GM12878 (cell line): ENCODE measurements around the gene GLB1L. TPM values are rescaled to one million over a fixed set of nuclear protein-coding genes. Genes with fewer than 3 reads are reported as not detected.

Experiments used
- ASH2L ChIP-seq: fragments of 300-600, 200-600 bp; sonication (generic); IDR thresholded peaks from 2 replicates; pipeline ENCODE4 v1.6.1; 2017; ENCODE audit warnings: low read depth, mild to moderate bottlenecking, borderline replicate concordance
- BHLHE40 ChIP-seq, 2 experiments: fragments of 450-650 bp in 1 of 2; IDR thresholded peaks; 2 replicates each; pipeline ENCODE4 v1.6.1; 2011 to 2017; ENCODE audit warnings: low read depth in 2 of 2, borderline replicate concordance in 1 of 2, improper control_type of control experiment in 1 of 2, low read length in 1 of 2, mild to moderate bottlenecking in 1 of 2
- BMI1 ChIP-seq: fragments of 450-650 bp; IDR thresholded peaks from 2 replicates; pipeline ENCODE4 v1.6.1; 2016; ENCODE audit warnings: mild to moderate bottlenecking, moderate library complexity, borderline replicate concordance
- DPF2 ChIP-seq: fragments of 450-650 bp; IDR thresholded peaks from 2 replicates; pipeline ENCODE4 v1.6.1; 2017; ENCODE audit warnings: mild to moderate bottlenecking
- EP300 ChIP-seq, 2 experiments: fragments of 150-350 bp in 1 of 2; IDR thresholded peaks; 2 replicates each; pipeline ENCODE4 v1.6.1; 2011 to 2012; ENCODE audit warnings: low read depth in 2 of 2, low read length in 2 of 2, borderline replicate concordance in 1 of 2, improper control_type of control experiment in 1 of 2, inconsistent platforms in 1 of 2; ENCODE audit not compliant: control insufficient read depth in 1 of 2
- GATAD2B ChIP-seq: fragments of 450-650 bp; conservative IDR thresholded peaks from 2 replicates; pipeline ENCODE4 v1.6.1; 2017; ENCODE audit warnings: low read depth, mild to moderate bottlenecking, moderate library complexity
- HDGF ChIP-seq: fragments of 450-650 bp; IDR thresholded peaks from 2 replicates; pipeline ENCODE4 v1.6.1; 2016; ENCODE audit warnings: antibody characterized with exemption
- IKZF1 ChIP-seq: fragments of 450-650 bp; conservative IDR thresholded peaks from 2 replicates; pipeline ENCODE4 v1.6.1; 2017; ENCODE audit warnings: antibody characterized with exemption, mild to moderate bottlenecking
- KAT2A ChIP-seq: conservative IDR thresholded peaks from 2 replicates; pipeline ENCODE4 v1.6.1; 2011; ENCODE audit warnings: low read depth, low read length; ENCODE audit not compliant: control insufficient read depth
- KLF5 ChIP-seq: fragments of 450-650 bp; IDR thresholded peaks from 2 replicates; pipeline ENCODE4 v1.6.1; 2014; ENCODE audit warnings: mild to moderate bottlenecking; ENCODE audit not compliant: partially characterized antibody
- LARP7 ChIP-seq: fragments of 450-650 bp; IDR thresholded peaks from 2 replicates; pipeline ENCODE4 v1.6.1; 2017; ENCODE audit warnings: mild to moderate bottlenecking
- MLLT1 ChIP-seq: fragments of 450-650 bp; IDR thresholded peaks from 2 replicates; pipeline ENCODE4 v1.6.1; 2016; ENCODE audit warnings: mild to moderate bottlenecking
- NFXL1 ChIP-seq: fragments of 450-650 bp; IDR thresholded peaks from 2 replicates; pipeline ENCODE4 v1.6.1; 2017; ENCODE audit warnings: antibody characterized with exemption, mild to moderate bottlenecking, borderline replicate concordance
- PKNOX1 ChIP-seq: fragments of 450-650 bp; IDR thresholded peaks from 2 replicates; pipeline ENCODE4 v1.6.1; 2016; ENCODE audit warnings: mild to moderate bottlenecking
- PRDM15 ChIP-seq: fragments of 450-650 bp; formaldehyde crosslinking; IDR thresholded peaks from 2 replicates; pipeline ENCODE4 v1.4.0; 2020; ENCODE audit warnings: mild to moderate bottlenecking, moderate library complexity
- RB1 ChIP-seq: fragments of 450-650 bp; formaldehyde crosslinking; IDR thresholded peaks from 2 replicates; pipeline ENCODE4 v1.6.1; 2017; ENCODE audit warnings: mild to moderate bottlenecking, borderline replicate concordance
- SKIL ChIP-seq: fragments of 450-650 bp; IDR thresholded peaks from 2 replicates; pipeline ENCODE4 v1.6.1; 2017; ENCODE audit warnings: mild to moderate bottlenecking, low read depth, inconsistent platforms; ENCODE audit not compliant: poor library complexity, severe bottlenecking
- SMAD5 ChIP-seq: IDR thresholded peaks from 2 replicates; pipeline ENCODE4 v1.6.1; 2016; ENCODE audit warnings: antibody characterized with exemption, low read depth
- SREBF1 ChIP-seq: IDR thresholded peaks from 2 replicates; pipeline ENCODE4 v1.6.1; 2012; ENCODE audit warnings: mild to moderate bottlenecking, low read length
- STAT3 ChIP-seq: IDR thresholded peaks from 2 replicates; pipeline ENCODE4 v1.6.1; 2011; ENCODE audit warnings: low read depth, low read length, improper control_type of control experiment
- TCF12 ChIP-seq: IDR thresholded peaks from 2 replicates; pipeline ENCODE4 v1.6.1; 2011; ENCODE audit warnings: low read depth, mild to moderate bottlenecking, low read length
- ZNF384 ChIP-seq: IDR thresholded peaks from 2 replicates; pipeline ENCODE4 v1.6.1; 2012; ENCODE audit warnings: low read depth, mild to moderate bottlenecking, low read length, improper control_type of control experiment, borderline replicate concordance
- polyA plus RNA-seq, 11 experiments: library from polyadenylated mRNA; depleted of rRNA in 4 of 11; unstranded in 6 of 11; stranded (reverse) in 5 of 11; fragments of >200 nt; fragmentation: Nextera tagmentation in 4 of 11; fragmentation: Illumina TruSeq in 1 of 11; extraction: Ambion mirVana in 4 of 11; extraction: Trizol in 1 of 11; gene quantifications; 1 replicate in 1 of 11; 2 replicates in 10 of 11; pipeline versions ENCODE4 v1.2.1 to v1.2.3, GENCODE V29; 2011 to 2016; ENCODE audit warnings: inconsistent platforms in 2 of 11, missing spikeins in 2 of 11, low read depth in 1 of 11
- total RNA-seq, 4 experiments: library from RNA; depleted of rRNA in 3 of 4; stranded (reverse); fragments of >200 nt in 3 of 4; fragmentation: Illumina TruSeq in 1 of 4; extraction: Trizol in 1 of 4; gene quantifications; 2 replicates each; pipeline versions ENCODE4 v1.2.1 to v1.2.3, GENCODE V29; 2013 to 2021

Gene GLB1L
- total and polyA plus RNA-seq, 10 of the 15 experiments (the other 5 are each of a cell fraction or from before 2014, with no cell fraction given), result 0.29 to 4.6 (median 2.7) TPM

GRCh38 chr2:219249203-219249980 lies 4.1 kb upstream of the GLB1L start (continued):
- peak; percentile 97 for TF ChIP-seq IKZF1
- no peak for TF ChIP-seq KAT2A
- TF ChIP-seq MLLT1, result 0 out of 2 replicates have a peak, but pooled peaks have one; percentile 52
- no peak for TF ChIP-seq ASH2L
- TF ChIP-seq DPF2, result peak; percentile 96
- no peak for TF ChIP-seq BMI1
- no peak for TF ChIP-seq RB1
- TF ChIP-seq STAT3, result no peak
- TF ChIP-seq SREBF1, result 0 out of 2 replicates have a peak, but pooled peaks have one; percentile 20
- no peak for TF ChIP-seq PRDM15
- TF ChIP-seq HDGF, result peak; percentile 53; the same call in 1 of the 2 replicates
- 0 out of 2 replicates have a peak, but pooled peaks have one; percentile 44 for TF ChIP-seq LARP7
- peak in 1 of 2 experiments; percentile 57; a peak in 1 of 4 replicates for TF ChIP-seq BHLHE40 (IDR thresholded peaks at IDR 0.05; ENCODE audit: borderline replicate concordance in 1 of 2, low read depth in 2 of 2, low read length in 1 of 2)
- no peak for TF ChIP-seq ZNF384
- peak; percentile 41 to 61; a peak in 3 of 4 replicates for TF ChIP-seq EP300 (IDR thresholded peaks at IDR 0.05; ENCODE audit: borderline replicate concordance in 1 of 2, control insufficient read depth in 1 of 2, low read depth in 2 of 2, low read length in 2 of 2)
- TF ChIP-seq TCF12, result peak; percentile 79; the same call in 1 of the 2 replicates
- TF ChIP-seq SKIL, result peak; percentile 52
- TF ChIP-seq KLF5, result peak; percentile 72
- peak; percentile 81 for TF ChIP-seq GATAD2B
- no peak for TF ChIP-seq NFXL1
- peak; percentile 79 for TF ChIP-seq PKNOX1
- TF ChIP-seq SMAD5, result no peak
